ENCODE measurements around the gene BRMS1. TPM values are rescaled to one million over a fixed set of nuclear protein-coding genes. Genes with fewer than 3 reads are reported as not detected.

BRMS1 gene
- total and polyA plus RNA-seq, 10 of the 15 experiments (the other 5 are each of a cell fraction or from before 2014, with no cell fraction given) = 2.1 to 85.3 (median 48.5) TPM

GRCh38 chr11:66289548-66290329, 55.2 kb downstream of the BRMS1 start:
- Histone ChIP-seq H3K9me3 (replicated peaks; ENCODE audit: control insufficient read depth, insufficient read depth, low read length) (no peaks in the 10 kb centered on the region), H2AFZ (ENCODE audit: control insufficient read depth, low read depth, low read length) (peak overlapping the region; percentile 97), H3K4me3 (peak overlapping the region; percentile 79), H3K36me3 (ENCODE audit: control insufficient read depth in 2 of 2, insufficient read depth in 2 of 2, low read length in 1 of 2) (no peaks in the 10 kb centered on the region; a peak in 1 of 4 replicates), H3K4me1 (ENCODE audit: control insufficient read depth, insufficient read depth, low read length) (peaks cover 15% of the 10 kb centered on the region), H3K9ac (ENCODE audit: control insufficient read depth, insufficient read depth, low read length) (peak overlapping the region; percentile 79), H3K4me2 (ENCODE audit: control insufficient read depth, insufficient read depth) (peak overlapping the region; percentile 92), H3K27ac (ENCODE audit: control insufficient read depth, insufficient read depth) (peak overlapping the region; percentile 76), H3K27me3 (replicated peaks in 1 of 2; ENCODE audit: control insufficient read depth in 2 of 2, insufficient read depth in 2 of 2, low read length in 1 of 2) (peaks cover 2 to 7% of the 10 kb centered on the region in 2 experiments; a peak in 2 of 4 replicates), H4K20me1 (ENCODE audit: control insufficient read depth, insufficient read depth) (no peaks in the 10 kb centered on the region; the same call in 1 of the 2 replicates), H3K79me2 (ENCODE audit: control insufficient read depth, insufficient read depth, low read length) (peaks cover 12% of the 10 kb centered on the region)
- TSS peak; percentile 98 for BruUV-seq (replicated peaks)
- ATAC-seq = peak; percentile 70
- ChIA-PET POLR2A (interaction anchor here (0.7 to 2.4 kb wide), 16 partner anchors 8 to 1022 kb away, joined by 3 to 26 read pairs (median 3); partner anchors contain the start of genes BRMS1, FIBP and RAB1B), RAD21 (ENCODE audit: unreplicated experiment) (interaction anchor here (0.6 to 2.0 kb wide), 13 partner anchors 20 to 251 kb away, joined by 3 to 28 read pairs (median 4); partner anchors contain the start of genes BRMS1, PELI3 and RAB1B), SMC1A (ENCODE audit: uncharacterized antibody, unreplicated experiment) (interaction anchor here (1.0 to 2.5 kb wide), 5 partner anchors 13 to 139 kb away, joined by 3 to 10 read pairs (median 5); no protein-coding TSS in a partner anchor), CTCF (interaction anchor here (0.9 to 2.7 kb wide), 12 partner anchors 11 to 245 kb away, joined by 3 to 21 read pairs (median 5); partner anchors contain the start of genes MRPL11 and RAB1B)
- no peak for FAIRE-seq
- intact Hi-C loops (cut with micrococcal nuclease; ENCODE audit: unreplicated experiment) = no loop called here
- DNase-seq (ENCODE audit: low read depth, low spot score) = peak; percentile 45
- WGBS (ENCODE audit: insufficient coverage, insufficient replicate concordance, low lambda C conversion rate, missing lambda C conversion rate) = 12% methylated on average over 35 of the region's 36 CpGs
- in situ Hi-C loops (cut with MboI) = no loop called here
- TF ChIP-seq ESRRA (IDR thresholded peaks at IDR 0.05; ENCODE audit: low read length) (no peak), MAX (IDR thresholded peaks at IDR 0.05; ENCODE audit: low read depth, low read length) (peak; percentile 43; the same call in 1 of the 2 replicates), SMAD5 (IDR thresholded peaks at IDR 0.05; ENCODE audit: low read depth) (no peak), E2F8 (IDR thresholded peaks at IDR 0.05; ENCODE audit: low read depth, partially characterized antibody) (peak; percentile 51), YY1 (IDR thresholded peaks at IDR 0.05; ENCODE audit: low read depth, low read length) (peak; percentile 42; the same call in 1 of the 2 replicates), HDGF (IDR thresholded peaks at IDR 0.05) (no peak), TARDBP (IDR thresholded peaks at IDR 0.05; ENCODE audit: borderline replicate concordance) (no peak), BCL3 (IDR thresholded peaks at IDR 0.05; ENCODE audit: borderline replicate concordance, insufficient read depth, low read depth, low read length, poor library complexity, severe bottlenecking) (no peak), NFYA (IDR thresholded peaks at IDR 0.05; ENCODE audit: borderline replicate concordance, low read depth, low read length) (no peak), SREBF1 (IDR thresholded peaks at IDR 0.05; ENCODE audit: low read length) (no peak), REST (IDR thresholded peaks at IDR 0.05; ENCODE audit: low read depth, low read length) (peak; percentile 98), IKZF2 (IDR thresholded peaks at IDR 0.05) (peak; percentile 12 to 55), CREB1 (IDR thresholded peaks at IDR 0.05; ENCODE audit: low read depth) (peak; percentile 1; the same call in 1 of the 2 replicates), RBBP5 (conservative IDR thresholded peaks at IDR 0.05) (no peak), LARP7 (IDR thresholded peaks at IDR 0.05) (peak; percentile 67; the same call in 1 of the 2 replicates)

Measured in GM12878 (cell line).